HG03095 (cell line): ENCODE measurements around the gene MUC7.
"Not testable (repeated sequence)": the region's sequence is repeated elsewhere in the genome, so short reads cannot be mapped to it uniquely, and the experiment has no call there.

Experiments
- ATAC-seq: cut with Tn5 transposase; IDR thresholded peaks from one replicate; pipeline ENCODE4 v1.9.1; 2021; ENCODE audit warnings: moderate library complexity; ENCODE audit not compliant: unreplicated experiment

The MUC7 gene

DNA sequence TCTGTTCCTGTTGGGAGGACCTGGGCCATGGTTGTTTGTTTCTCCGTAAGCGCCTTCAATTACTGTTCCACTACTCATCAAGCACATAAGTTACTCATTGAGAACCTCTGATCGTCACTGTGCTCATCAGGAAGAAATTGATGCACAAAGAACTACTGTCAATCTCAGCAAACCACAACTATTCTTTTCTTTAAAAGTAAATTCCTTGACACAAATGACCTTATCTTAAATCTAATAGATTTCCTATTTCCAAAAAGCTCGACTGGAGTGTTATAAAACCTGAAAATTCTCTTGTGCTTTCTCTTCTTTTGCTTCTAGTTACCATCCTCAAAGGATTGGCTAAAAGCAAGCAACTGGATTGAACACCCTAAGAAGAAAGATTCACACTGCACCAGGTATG lies at the start of gene MUC7:
Gene MUC7, plus strand, starts transcription at position 301 of the 400 bp plus-strand sequence. CDS start 1,825 bp downstream, outside the sequence.
- ATAC-seq = no peak

GRCh38 chr4:70425306-70425705 lies 46.7 kb upstream of the MUC7 start:
- ATAC-seq = no peak

- ATAC-seq = no peak
These were observed 45.2 kb upstream of the MUC7 start for GRCh38 chr4:70426789-70427188.

GRCh38 chr4:70437197-70437596 lies 34.8 kb upstream of the MUC7 start:
- ATAC-seq = no peak

GRCh38 chr4:70442474-70442873 lies 29.5 kb upstream of the MUC7 start:
- ATAC-seq = no peak

- ATAC-seq = no peak
These were observed 28.7 kb upstream of the MUC7 start for GRCh38 chr4:70443329-70443728.

DNA sequence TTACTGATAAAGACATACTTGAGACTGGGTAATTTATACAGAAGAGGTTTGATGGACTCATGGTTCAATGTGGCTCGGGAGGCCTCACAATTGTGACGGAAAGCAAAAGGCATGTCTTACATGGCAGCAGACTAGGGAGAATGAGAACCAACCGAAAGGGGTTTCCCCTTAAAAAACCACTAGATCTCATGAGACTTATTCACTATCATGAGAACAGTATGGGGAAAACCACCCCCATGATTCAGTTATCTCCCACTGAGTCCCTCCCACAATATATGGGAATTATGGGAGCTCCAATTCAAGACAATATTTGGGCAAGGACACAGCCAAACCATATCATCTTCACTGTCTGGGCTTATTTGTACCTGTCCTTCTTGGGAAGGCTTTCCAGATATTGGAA lies 22.8 kb upstream of the MUC7 start:
- ATAC-seq = no peak

GRCh38 chr4:70452946-70453345 lies 19.1 kb upstream of the MUC7 start:
- no peak for ATAC-seq

DNA sequence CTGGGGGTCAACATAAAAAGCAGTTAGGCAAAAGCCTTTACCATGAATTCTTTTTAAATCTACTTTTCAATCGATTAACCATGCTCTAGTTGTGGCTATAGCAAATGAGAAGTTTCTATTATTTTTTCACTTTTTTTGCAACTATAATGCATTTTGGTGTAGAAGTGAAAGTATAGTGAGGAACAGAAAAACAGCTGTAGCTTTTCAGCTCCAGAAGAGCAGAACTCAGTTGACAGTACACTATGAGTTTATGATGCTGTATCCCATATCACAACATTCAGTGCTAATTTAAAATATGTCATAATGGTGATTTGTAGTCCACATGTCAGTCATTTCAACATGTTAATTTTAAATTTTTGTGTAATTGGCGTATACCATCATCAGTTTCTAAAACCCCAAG lies 8.7 kb upstream of the MUC7 start:
- ATAC-seq = no peak

- ATAC-seq = no peak
These were observed 1.7 kb downstream of the MUC7 start for GRCh38 chr4:70473679-70474078.

- no peak for ATAC-seq
These were observed 16.8 kb downstream of the MUC7 start for GRCh38 chr4:70488748-70489147.

DNA sequence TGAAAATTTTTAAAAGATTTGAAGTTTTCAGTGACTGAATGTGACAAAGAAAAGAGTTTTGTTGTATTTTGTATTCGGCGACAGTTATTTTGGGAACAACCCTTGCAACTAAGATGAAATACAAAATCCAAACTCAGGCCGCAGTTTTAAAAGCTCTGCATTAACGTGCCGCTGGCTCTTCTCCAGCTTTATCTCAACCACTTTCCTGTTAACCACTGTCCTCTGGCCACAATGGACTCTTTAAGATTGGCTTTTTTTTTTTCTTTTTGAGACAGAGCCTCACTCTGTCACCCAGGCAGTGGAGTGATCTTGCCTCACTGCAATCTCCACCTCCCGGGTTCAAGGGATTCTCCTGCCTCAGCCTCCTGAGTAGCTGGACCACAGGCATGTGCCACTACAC lies 24.2 kb downstream of the MUC7 start:
- ATAC-seq = no peak

DNA sequence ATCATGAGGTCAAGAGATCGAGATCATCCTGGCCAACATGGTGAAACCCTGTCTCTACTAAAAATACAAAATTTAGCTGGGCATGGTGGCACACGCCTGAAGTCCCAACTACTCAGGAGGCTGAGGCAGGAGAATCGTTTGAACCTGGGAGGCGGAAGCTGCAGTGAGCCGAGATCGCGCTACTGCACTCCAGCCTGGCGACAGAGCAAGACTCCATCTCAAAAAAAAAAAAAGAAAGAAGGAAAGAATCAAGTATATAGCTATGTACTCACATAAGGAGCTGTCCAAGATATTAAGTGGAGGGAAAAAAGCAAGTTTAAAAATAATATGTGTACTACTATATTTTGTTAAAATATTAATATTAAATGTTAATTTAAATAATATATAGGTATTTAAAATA lies 29.8 kb downstream of the MUC7 start:
- not testable (repeated sequence) for ATAC-seq

DNA sequence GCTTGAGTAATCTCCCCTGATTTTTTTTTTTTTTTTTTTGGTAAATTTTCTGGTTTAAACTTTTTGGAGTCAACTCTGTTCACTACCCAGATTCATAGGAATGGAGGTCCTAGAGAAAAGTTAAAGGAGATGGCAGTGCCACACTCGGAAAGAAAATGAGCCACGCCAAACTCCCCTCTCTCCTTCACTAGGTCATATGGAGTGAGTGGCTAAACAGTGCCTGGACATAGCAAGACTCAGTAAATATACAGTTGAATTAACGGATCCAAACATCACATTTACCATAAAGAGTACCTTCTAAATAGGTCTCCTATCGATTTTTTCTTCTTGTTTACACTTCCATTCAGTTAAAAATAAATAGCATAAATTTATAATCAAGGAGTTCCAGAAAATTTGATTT lies 32.7 kb downstream of the MUC7 start:
- no peak for ATAC-seq

- ATAC-seq = peak; percentile 96
These were observed 33.3 kb downstream of the MUC7 start for GRCh38 chr4:70505151-70505748.

- ATAC-seq = no peak
These were observed 36.8 kb downstream of the MUC7 start for GRCh38 chr4:70508801-70509200.

- no peak for ATAC-seq
These were observed 39.4 kb downstream of the MUC7 start for GRCh38 chr4:70511365-70511764.

GRCh38 chr4:70515367-70516250 lies 43.6 kb downstream of the MUC7 start:
- no peak for ATAC-seq

DNA sequence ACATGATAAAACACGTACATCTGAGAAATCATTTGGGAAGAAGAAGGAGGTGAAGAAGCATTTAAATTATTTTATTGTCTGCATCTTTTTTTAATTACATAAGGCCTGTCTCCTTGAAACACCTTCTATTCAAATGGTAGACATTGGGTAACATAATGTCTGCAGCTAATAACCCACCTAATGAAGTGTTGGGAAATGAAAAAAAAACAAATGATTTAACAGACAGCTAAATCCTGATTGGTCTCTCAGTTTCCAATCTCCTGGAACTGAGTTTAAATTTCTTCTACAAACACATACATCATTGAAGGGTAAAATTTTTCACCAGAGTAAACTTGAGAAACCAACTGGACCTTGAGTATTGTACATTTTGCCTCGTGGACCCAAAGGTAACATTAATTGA lies 46.3 kb downstream of the MUC7 start, which contains the start of gene AMTN:
Gene AMTN, plus strand, starts transcription at position 301 of the 400 bp plus-strand sequence. CDS start 209 bp downstream, outside the sequence.
- no peak for ATAC-seq

DNA sequence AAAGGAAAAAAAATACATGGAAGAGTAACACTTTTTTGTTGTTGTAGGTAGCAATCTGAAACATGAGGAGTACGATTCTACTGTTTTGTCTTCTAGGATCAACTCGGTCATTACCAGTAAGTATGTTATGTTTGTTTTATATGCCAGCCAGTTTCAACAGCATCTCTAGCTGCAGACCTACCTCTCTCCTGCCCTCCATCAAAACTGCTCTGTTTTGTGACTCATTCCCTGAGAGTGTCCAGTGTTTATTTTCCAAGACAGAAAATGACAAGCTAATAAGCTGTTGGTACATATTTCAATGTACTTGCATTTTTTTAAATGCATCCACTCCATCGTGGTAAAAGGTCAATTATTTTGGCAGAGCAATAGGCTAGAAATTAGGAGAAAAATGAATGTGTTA lies 46.7 kb downstream of the MUC7 start:
- no peak for ATAC-seq

DNA sequence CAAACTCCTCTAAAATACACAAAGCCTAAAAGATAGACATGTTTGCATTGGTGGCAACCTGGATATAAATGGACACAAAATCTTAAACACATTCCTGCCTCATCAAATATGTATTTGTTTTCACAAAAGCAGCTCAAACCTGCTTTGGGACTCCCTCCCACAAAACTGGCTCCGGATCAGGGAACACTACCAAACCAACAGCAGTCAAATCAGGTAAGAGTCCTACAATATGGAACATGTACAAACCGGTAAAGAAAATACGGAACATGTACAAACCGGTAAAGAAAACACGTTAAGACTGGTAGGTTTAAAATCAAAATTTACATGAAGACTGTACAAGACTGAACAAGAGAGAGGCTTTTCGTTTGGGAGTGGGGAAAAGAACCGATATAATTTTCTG lies 50.6 kb downstream of the MUC7 start:
- no peak for ATAC-seq

GRCh38 chr4:70530997-70531396 lies 59.0 kb downstream of the MUC7 start:
- no peak for ATAC-seq
